ENCODE data around the gene SNED1.

SNED1 gene

DNA sequence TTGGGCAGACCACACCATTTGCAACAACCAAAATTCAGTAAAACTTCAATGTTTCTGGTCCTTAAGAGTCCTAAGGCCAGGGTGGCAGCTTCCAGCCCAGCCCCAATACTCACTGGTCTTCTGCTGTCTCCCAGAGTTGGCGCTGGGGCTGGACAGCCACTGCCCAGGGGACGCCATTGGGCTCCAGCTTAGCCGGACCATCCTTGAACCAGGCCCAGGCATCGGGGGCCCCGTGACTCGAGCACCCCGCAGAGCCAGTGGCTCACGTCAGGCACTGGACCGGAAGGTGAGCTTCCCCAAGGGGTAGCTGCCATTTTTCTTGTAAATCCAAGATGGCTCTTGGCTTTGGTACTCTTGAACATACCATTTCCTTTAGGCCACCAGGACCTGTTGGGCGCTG lies 21.8 kb downstream of the SNED1 start:
- Histone ChIP-seq H3K27me3 (replicated peaks; ENCODE audit: control insufficient read depth, insufficient read depth, low read length) (no peaks in the 10 kb centered on the region; the same call in 1 of the 2 replicates), H3K4me3 (replicated peaks; ENCODE audit: low read depth, low read length) (no peak overlapping the region), H3K36me3 (ENCODE audit: control insufficient read depth, insufficient read depth, low read length) (no peaks in the 10 kb centered on the region)
- TF ChIP-seq, protein P1, sequence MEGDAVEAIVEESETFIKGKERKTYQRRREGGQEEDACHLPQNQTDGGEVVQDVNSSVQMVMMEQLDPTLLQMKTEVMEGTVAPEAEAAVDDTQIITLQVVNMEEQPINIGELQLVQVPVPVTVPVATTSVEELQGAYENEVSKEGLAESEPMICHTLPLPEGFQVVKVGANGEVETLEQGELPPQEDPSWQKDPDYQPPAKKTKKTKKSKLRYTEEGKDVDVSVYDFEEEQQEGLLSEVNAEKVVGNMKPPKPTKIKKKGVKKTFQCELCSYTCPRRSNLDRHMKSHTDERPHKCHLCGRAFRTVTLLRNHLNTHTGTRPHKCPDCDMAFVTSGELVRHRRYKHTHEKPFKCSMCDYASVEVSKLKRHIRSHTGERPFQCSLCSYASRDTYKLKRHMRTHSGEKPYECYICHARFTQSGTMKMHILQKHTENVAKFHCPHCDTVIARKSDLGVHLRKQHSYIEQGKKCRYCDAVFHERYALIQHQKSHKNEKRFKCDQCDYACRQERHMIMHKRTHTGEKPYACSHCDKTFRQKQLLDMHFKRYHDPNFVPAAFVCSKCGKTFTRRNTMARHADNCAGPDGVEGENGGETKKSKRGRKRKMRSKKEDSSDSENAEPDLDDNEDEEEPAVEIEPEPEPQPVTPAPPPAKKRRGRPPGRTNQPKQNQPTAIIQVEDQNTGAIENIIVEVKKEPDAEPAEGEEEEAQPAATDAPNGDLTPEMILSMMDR (IDR thresholded peaks at IDR 0.05; ENCODE audit: insufficient read depth, low read length, poor library complexity, severe bottlenecking): no peak
- no peak for DNase-seq (ENCODE audit: extremely low read depth, insufficient read length)

DNA sequence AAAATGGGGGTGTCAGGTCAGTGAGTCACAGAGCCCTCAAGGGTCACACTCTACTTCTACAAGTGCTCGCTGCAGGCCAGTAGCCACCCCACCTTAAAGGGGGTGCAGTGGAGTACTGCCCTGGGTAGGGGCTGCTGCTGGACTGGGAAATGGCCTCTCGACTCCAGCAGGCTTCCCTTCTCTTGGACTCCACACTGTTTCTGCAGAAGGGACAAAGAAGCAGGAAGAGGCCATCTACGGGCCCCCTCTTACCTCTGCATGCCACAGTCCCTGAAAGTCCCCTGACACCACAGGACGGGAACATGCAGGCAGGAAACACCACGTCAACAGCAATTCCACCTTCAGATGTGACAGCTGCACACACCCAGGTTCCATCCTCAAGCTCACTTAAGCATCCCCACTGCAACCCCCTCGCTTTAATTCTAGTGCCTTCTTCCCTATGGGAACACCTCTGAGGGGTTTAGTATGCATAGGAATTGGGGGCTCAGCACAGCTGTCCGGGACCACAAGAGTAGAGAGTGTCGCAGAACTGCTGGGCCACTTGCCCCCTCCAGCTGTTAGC lies 22.3 kb downstream of the SNED1 start:
- Histone ChIP-seq H3K27me3 (replicated peaks; ENCODE audit: control insufficient read depth, insufficient read depth, low read length) (no peaks in the 10 kb centered on the region; the same call in 1 of the 2 replicates), H3K36me3 (ENCODE audit: control insufficient read depth, insufficient read depth, low read length) (no peaks in the 10 kb centered on the region), H3K4me3 (replicated peaks; ENCODE audit: low read depth, low read length) (no peak overlapping the region)
- DNase-seq (ENCODE audit: extremely low read depth, insufficient read length): no peak
- TF ChIP-seq, protein P1 (IDR thresholded peaks at IDR 0.05; ENCODE audit: insufficient read depth, low read length, poor library complexity, severe bottlenecking): no peak

DNA sequence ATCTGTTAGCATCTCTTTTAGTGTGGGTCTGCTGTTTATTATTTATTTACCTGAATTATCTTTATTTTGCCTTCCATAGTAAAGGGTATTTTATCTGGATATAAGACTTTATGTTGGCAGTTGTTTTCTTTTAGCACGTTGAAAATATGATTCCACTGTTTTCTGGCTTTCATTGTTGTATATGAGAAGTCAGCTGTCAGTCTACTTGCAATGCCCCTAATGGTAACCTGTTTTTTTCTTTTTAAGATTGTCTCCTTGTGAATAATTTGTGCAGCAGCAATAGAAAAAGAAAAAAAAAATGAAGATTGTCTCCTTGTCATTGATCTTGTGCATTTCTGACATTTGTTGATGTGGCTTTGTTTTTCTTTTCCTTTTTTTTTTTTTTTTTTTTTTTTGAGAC lies 27.2 kb downstream of the SNED1 start:
- H3K27me3 ChIP-seq (replicated peaks; ENCODE audit: control insufficient read depth, insufficient read depth, low read length): no peaks in the 10 kb centered on the region
- H3K36me3 ChIP-seq (ENCODE audit: control insufficient read depth, insufficient read depth, low read length): no peaks in the 10 kb centered on the region
- TF ChIP-seq, protein P1 (IDR thresholded peaks at IDR 0.05; ENCODE audit: insufficient read depth, low read length, poor library complexity, severe bottlenecking): no peak
- DNase-seq (ENCODE audit: extremely low read depth, insufficient read length): no peak
- no peak overlapping the region for H3K4me3 ChIP-seq (replicated peaks; ENCODE audit: low read depth, low read length)

DNA sequence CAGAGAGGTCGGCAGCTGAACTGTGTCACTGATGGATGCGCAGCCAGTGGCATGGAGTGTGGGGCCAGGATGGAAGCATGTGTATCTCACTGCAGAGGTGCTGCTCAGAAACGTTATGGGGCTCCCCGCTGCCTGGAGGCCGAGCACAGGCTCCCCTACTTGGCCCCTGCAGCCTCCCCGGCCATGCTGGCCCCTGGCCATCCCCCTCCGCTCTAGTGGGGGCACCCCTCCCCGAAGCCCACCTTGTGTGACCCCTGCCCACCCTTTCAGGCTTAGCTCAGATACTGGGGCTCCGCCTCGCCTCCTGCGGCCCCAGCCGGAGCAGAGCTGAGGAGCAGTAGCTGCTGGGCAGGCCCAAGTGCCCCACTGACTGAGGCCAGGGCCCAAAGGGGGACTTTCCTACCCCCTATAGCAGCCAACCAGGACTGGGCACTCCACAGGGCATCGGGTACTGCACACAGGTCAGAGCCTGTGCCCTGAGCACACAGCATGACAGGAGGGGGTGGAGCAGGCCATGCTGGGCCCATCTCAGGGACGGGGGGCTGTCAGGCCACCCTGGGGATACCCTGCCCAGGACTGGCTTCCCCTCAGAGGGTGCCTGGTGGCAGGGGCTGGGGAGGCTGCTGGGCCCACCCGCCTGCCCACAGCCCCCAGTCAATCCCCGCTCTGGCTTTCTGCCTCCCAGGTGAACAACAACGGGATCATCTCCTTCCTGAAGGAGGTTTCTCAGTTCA lies 31.3 kb downstream of the SNED1 start:
- no peak overlapping the region for H3K4me3 ChIP-seq (replicated peaks; ENCODE audit: low read depth, low read length)
- H3K27me3 ChIP-seq (replicated peaks; ENCODE audit: control insufficient read depth, insufficient read depth, low read length): no peaks in the 10 kb centered on the region
- H3K36me3 ChIP-seq (ENCODE audit: control insufficient read depth, insufficient read depth, low read length): no peaks in the 10 kb centered on the region
- no peak for DNase-seq (ENCODE audit: extremely low read depth, insufficient read length)
- TF ChIP-seq, protein P1 (IDR thresholded peaks at IDR 0.05; ENCODE audit: insufficient read depth, low read length, poor library complexity, severe bottlenecking): no peak

DNA sequence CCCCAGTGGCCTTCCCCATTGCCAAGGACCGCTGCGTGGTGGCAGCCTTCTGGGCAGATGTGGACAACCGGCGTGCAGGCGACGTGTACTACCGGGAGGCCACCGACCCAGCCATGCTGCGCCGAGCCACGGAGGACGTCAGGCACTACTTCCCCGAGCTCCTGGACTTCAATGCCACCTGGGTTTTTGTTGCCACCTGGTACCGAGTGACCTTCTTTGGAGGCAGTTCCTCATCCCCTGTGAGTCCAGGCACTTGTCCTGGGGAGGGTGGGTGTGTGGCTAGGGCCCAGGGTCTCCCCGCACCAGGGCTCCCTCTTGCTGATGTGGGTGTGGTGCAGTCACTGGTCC lies 31.9 kb downstream of the SNED1 start:
- TF ChIP-seq, protein P1 (IDR thresholded peaks at IDR 0.05; ENCODE audit: insufficient read depth, low read length, poor library complexity, severe bottlenecking): no peak
- Histone ChIP-seq H3K4me3 (replicated peaks; ENCODE audit: low read depth, low read length) (no peak overlapping the region), H3K36me3 (ENCODE audit: control insufficient read depth, insufficient read depth, low read length) (no peaks in the 10 kb centered on the region), H3K27me3 (replicated peaks; ENCODE audit: control insufficient read depth, insufficient read depth, low read length) (no peaks in the 10 kb centered on the region; the same call in 1 of the 2 replicates)
- no peak for DNase-seq (ENCODE audit: extremely low read depth, insufficient read length)

Measured in GM06990 (cell line).